Measurements from ENCODE around the gene MYZAP. TPM values are rescaled to one million over a fixed set of nuclear protein-coding genes. Genes with fewer than 3 reads are reported as not detected.

Gene MYZAP
- polyA plus RNA-seq, 2 of the 4 experiments (the other 2 are of a cell fraction) = 1.2 to 2.4 TPM

DNA sequence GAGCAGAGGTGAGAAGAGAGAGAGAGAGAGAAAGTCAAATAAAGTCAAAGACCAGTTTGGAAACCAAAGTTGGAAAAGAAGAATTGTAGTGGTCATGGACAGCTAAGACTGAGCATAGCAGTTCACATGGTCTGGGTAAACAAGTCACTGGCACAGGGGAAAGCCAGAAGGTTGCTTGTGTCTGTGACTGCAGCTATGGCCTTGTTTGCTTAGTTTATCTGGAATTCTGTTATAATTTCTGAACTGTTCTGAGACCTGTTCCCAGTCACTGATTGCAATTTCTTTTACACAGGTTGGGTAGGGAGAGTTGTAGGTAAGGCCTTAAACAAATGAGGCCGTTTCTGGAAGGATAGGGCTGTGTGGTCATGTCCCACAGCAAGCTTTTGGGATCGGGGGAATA is 43.4 kb upstream of the MYZAP start:
- CTCF ChIA-PET = interaction anchor here (0.7 to 23.4 kb wide), 11 partner anchors 7 to 634 kb away, joined by 3 to 475 read pairs (median 4); no protein-coding TSS in a partner anchor
- Histone ChIP-seq H3K4me3 (no peak overlapping the region), H3K9me3 (no peaks in the 10 kb centered on the region), H3K4me1 (peaks cover 35% of the 10 kb centered on the region), H3K4me2 (no peak overlapping the region), H3K27ac (no peak overlapping the region)
- DNase-seq (ENCODE audit: low read depth in 1 of 2, low spot score in 1 of 2) (no peak), ATAC-seq (no peak), FAIRE-seq (no peak)
- WGBS (ENCODE audit: missing lambda C conversion rate) = 72% methylated on average over 2 of the region's 2 CpGs
- POLR2A ChIA-PET = no interaction called here
- TF ChIP-seq MAFK (IDR thresholded peaks at IDR 0.05; ENCODE audit: partially characterized antibody) (no peak), GATA3 (IDR thresholded peaks at IDR 0.05; ENCODE audit: borderline replicate concordance) (no peak), KDM5A (IDR thresholded peaks at IDR 0.05) (no peak), CEBPB (IDR thresholded peaks at IDR 0.05) (no peak)

DNA sequence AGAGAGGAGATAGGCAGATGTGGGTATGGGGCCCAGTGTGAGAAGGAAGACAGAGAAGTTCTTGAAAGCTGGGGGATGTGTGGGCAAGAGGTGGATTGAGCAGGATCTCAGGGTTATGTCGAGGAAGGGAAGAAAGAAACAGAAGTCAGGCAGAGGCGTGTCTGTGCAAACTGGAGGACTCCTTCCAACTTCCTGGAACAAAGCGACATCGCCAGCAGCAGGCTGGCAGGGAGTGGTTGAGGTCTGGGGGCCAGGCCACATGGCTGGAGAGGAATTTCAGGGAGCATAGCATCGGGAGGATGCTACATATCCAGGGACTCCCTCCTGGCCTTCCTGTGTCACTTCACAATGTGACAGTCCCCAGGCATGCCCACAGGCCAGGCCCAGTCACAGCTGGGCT is 42.9 kb upstream of the MYZAP start:
- H3K4me1 ChIP-seq = peaks cover 35% of the 10 kb centered on the region
- CTCF ChIA-PET = interaction anchor here (0.7 to 23.4 kb wide), 12 partner anchors 7 to 633 kb away, joined by 3 to 475 read pairs (median 4); no protein-coding TSS in a partner anchor
- peak overlapping the region in 1 of 2 experiments; percentile 55; a peak in 1 of 6 replicates for H3K27ac ChIP-seq
- TF ChIP-seq MAZ (IDR thresholded peaks at IDR 0.05; ENCODE audit: borderline replicate concordance, low read depth, low read length) = no peak
- no peak for TF ChIP-seq RFX5 (IDR thresholded peaks at IDR 0.05)
- TF ChIP-seq HDAC2 (IDR thresholded peaks at IDR 0.05) = no peak
- no peak for TF ChIP-seq CBX8 (IDR thresholded peaks at IDR 0.05)
- TF ChIP-seq HEYL (CRISPR knock-in tag; IDR thresholded peaks at IDR 0.05) = no peak
- TF ChIP-seq, protein P1, sequence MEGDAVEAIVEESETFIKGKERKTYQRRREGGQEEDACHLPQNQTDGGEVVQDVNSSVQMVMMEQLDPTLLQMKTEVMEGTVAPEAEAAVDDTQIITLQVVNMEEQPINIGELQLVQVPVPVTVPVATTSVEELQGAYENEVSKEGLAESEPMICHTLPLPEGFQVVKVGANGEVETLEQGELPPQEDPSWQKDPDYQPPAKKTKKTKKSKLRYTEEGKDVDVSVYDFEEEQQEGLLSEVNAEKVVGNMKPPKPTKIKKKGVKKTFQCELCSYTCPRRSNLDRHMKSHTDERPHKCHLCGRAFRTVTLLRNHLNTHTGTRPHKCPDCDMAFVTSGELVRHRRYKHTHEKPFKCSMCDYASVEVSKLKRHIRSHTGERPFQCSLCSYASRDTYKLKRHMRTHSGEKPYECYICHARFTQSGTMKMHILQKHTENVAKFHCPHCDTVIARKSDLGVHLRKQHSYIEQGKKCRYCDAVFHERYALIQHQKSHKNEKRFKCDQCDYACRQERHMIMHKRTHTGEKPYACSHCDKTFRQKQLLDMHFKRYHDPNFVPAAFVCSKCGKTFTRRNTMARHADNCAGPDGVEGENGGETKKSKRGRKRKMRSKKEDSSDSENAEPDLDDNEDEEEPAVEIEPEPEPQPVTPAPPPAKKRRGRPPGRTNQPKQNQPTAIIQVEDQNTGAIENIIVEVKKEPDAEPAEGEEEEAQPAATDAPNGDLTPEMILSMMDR (IDR thresholded peaks at IDR 0.05) = no peak
- TF ChIP-seq HOXB5 (CRISPR knock-in tag; IDR thresholded peaks at IDR 0.05) = no peak
- no peak for TF ChIP-seq TFCP2L1 (CRISPR knock-in tag; IDR thresholded peaks at IDR 0.05)
- no peak for TF ChIP-seq POLR2AphosphoS2 (conservative IDR thresholded peaks at IDR 0.05; ENCODE audit: low read length)
- no peak for TF ChIP-seq ZC3H11A (IDR thresholded peaks at IDR 0.05)
- TF ChIP-seq CBX2 (IDR thresholded peaks at IDR 0.05; ENCODE audit: borderline replicate concordance, low read depth) = no peak
- no peak for TF ChIP-seq ZSCAN20 (CRISPR knock-in tag; IDR thresholded peaks at IDR 0.05)
- TF ChIP-seq MAFK (IDR thresholded peaks at IDR 0.05; ENCODE audit: partially characterized antibody) = no peak
- no peak for TF ChIP-seq SREBF2 (IDR thresholded peaks at IDR 0.05)
- TF ChIP-seq FOXS1 (CRISPR knock-in tag; IDR thresholded peaks at IDR 0.05) = no peak
- TF ChIP-seq, protein P2, sequence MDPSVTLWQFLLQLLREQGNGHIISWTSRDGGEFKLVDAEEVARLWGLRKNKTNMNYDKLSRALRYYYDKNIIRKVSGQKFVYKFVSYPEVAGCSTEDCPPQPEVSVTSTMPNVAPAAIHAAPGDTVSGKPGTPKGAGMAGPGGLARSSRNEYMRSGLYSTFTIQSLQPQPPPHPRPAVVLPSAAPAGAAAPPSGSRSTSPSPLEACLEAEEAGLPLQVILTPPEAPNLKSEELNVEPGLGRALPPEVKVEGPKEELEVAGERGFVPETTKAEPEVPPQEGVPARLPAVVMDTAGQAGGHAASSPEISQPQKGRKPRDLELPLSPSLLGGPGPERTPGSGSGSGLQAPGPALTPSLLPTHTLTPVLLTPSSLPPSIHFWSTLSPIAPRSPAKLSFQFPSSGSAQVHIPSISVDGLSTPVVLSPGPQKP (IDR thresholded peaks at IDR 0.05; ENCODE audit: low read depth, low read length) = no peak
- TF ChIP-seq GATA3 (IDR thresholded peaks at IDR 0.05; ENCODE audit: borderline replicate concordance) = no peak
- no peak for TF ChIP-seq HOXA7 (CRISPR knock-in tag; IDR thresholded peaks at IDR 0.05)
- TF ChIP-seq ESRRA (IDR thresholded peaks at IDR 0.05; ENCODE audit: borderline replicate concordance, low read length) = no peak
- no peak for TF ChIP-seq NPAS2 (CRISPR knock-in tag; IDR thresholded peaks at IDR 0.05; ENCODE audit: borderline replicate concordance)
- no peak overlapping the region for H3K4me2 ChIP-seq
- POLR2A ChIA-PET = no interaction called here
- FAIRE-seq = no peak
- ATAC-seq = no peak
- DNase-seq (ENCODE audit: low read depth in 1 of 2, low spot score in 1 of 2) = no peak
- no peaks in the 10 kb centered on the region for H3K9me3 ChIP-seq
- no peak overlapping the region for H3K4me3 ChIP-seq
- WGBS (ENCODE audit: missing lambda C conversion rate) = 84% methylated on average over 5 of the region's 5 CpGs

DNA sequence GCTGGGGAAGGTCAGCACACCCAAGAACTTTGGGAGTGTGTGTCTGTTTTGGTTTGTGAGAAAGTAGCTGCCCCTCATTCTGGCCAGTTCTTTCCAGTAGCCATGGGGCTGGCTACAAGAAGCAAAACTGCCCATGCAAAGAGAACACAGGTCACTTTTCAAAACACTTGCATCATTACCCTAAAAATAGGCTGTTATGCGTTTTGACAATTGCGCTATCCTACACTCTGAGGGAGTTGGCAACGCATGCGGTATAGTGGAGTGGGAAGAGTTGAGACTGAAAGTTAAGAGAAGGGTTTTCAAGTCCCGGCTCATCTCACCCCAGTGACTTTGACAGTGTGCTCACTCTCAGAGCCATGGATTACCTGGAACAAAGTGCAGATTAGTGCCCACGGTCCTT is 41.8 kb upstream of the MYZAP start:
- no peak for FAIRE-seq
- H3K4me1 ChIP-seq = peaks cover 35% of the 10 kb centered on the region

More for the DNA sequence above, 41.8 kb upstream of the MYZAP start:
- WGBS (ENCODE audit: missing lambda C conversion rate) = 89% methylated on average over 6 of the region's 6 CpGs
- H3K9me3 ChIP-seq = no peaks in the 10 kb centered on the region
- ChIA-PET POLR2A (no interaction called here), CTCF (interaction anchor here (0.7 to 23.4 kb wide), 10 partner anchors 5 to 632 kb away, joined by 3 to 475 read pairs (median 4); no protein-coding TSS in a partner anchor)
- H3K27ac ChIP-seq = peak overlapping the region in 1 of 2 experiments; percentile 55; a peak in 3 of 6 replicates
- TF ChIP-seq GATA3 (IDR thresholded peaks at IDR 0.05; ENCODE audit: borderline replicate concordance) (no peak), JUN (IDR thresholded peaks at IDR 0.05) (no peak), RNF2 (IDR thresholded peaks at IDR 0.05; ENCODE audit: borderline replicate concordance, low read depth) (no peak), EHMT2 (IDR thresholded peaks at IDR 0.05; ENCODE audit: low read depth) (no peak), HOXA7 (CRISPR knock-in tag; IDR thresholded peaks at IDR 0.05) (no peak), POLR2A (IDR thresholded peaks at IDR 0.05; ENCODE audit: low read length) (no peak), MYC (IDR thresholded peaks at IDR 0.05; ENCODE audit: borderline replicate concordance, low read length) (no peak), HEYL (CRISPR knock-in tag; IDR thresholded peaks at IDR 0.05) (no peak), NPAS2 (CRISPR knock-in tag; IDR thresholded peaks at IDR 0.05; ENCODE audit: borderline replicate concordance) (no peak), FOSL2 (IDR thresholded peaks at IDR 0.05) (no peak), FOSL2 (CRISPR knock-in tag; IDR thresholded peaks at IDR 0.05) (no peak), EHF (CRISPR knock-in tag; IDR thresholded peaks at IDR 0.05) (no peak), ZSCAN20 (CRISPR knock-in tag; IDR thresholded peaks at IDR 0.05) (no peak), KDM1A (IDR thresholded peaks at IDR 0.05; ENCODE audit: low read depth) (no peak)
- TF ChIP-seq, protein P3, sequence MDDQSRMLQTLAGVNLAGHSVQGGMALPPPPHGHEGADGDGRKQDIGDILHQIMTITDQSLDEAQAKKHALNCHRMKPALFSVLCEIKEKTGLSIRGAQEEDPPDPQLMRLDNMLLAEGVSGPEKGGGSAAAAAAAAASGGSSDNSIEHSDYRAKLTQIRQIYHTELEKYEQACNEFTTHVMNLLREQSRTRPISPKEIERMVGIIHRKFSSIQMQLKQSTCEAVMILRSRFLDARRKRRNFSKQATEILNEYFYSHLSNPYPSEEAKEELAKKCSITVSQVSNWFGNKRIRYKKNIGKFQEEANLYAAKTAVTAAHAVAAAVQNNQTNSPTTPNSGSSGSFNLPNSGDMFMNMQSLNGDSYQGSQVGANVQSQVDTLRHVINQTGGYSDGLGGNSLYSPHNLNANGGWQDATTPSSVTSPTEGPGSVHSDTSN (IDR thresholded peaks at IDR 0.05) = no peak
- ATAC-seq = no peak
- DNase-seq (ENCODE audit: low read depth in 1 of 2, low spot score in 1 of 2) = no peak
- H3K4me3 ChIP-seq = no peak overlapping the region
- no peak overlapping the region for H3K4me2 ChIP-seq
